Forelimb muscle (tissue), 1 donor: ENCODE results near the gene PIK3CD. TPM values are rescaled to one million over a fixed set of nuclear protein-coding genes. Genes with fewer than 3 reads are reported as not detected.

Experiments used
- DNase-seq: peaks from one replicate; pipeline ENCODE4 v3.0.0-alpha.2; 2013; ENCODE audit warnings: low read depth
- polyA plus RNA-seq: library from polyadenylated mRNA; unstranded; fragments of 120-200 nt; gene quantifications from one replicate; pipeline ENCODE4 v1.2.1, GENCODE V29; 2013; ENCODE audit not compliant: insufficient read length

Gene PIK3CD
- 1.9 TPM for polyA plus RNA-seq

DNA sequence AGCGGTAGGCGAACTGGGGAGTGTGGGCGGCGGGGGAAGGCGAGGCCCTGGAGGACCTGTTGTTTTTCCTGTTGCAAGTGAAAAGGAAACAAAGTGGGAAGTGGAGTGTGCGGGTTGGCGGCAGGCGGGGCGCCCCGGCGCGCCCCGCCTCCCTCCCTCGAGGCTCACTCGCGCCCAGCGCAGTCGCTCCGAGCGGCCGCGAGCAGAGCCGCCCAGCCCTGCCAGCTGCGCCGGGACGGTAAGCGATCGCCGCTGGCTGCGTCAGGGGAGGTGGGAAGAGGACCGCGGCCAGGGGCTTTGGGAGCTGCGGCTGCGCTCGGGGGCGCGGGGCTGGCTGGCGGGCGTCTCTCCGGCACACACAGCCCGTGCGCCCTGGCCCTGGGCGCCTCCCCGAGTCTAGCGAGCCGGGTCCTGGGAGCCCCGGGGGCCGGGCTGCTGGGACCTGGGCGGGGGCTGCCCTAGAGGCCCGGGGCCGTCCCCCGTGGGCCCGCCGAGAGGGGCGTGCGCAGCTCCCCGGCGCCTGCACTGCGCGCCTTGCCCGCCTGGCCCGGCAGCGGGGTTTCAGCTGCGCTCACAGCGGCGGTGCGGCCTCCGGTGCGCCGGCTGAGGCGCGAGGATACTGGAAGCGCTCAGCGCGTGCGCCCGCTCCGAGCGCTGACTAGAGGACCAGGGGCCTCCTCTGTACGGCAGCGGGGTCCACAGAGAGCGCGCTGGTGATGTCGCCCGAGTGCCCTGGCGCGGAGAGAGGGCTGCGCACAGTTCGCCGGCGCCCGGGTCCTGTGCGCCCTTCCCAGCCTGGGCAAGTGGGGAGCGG is at the start of gene PIK3CD:
PIK3CD (plus strand) TSS at position 167 of the 814 bp plus-strand sequence. CDS start 58,725 bp downstream, outside the sequence.
- no peak for DNase-seq

DNA sequence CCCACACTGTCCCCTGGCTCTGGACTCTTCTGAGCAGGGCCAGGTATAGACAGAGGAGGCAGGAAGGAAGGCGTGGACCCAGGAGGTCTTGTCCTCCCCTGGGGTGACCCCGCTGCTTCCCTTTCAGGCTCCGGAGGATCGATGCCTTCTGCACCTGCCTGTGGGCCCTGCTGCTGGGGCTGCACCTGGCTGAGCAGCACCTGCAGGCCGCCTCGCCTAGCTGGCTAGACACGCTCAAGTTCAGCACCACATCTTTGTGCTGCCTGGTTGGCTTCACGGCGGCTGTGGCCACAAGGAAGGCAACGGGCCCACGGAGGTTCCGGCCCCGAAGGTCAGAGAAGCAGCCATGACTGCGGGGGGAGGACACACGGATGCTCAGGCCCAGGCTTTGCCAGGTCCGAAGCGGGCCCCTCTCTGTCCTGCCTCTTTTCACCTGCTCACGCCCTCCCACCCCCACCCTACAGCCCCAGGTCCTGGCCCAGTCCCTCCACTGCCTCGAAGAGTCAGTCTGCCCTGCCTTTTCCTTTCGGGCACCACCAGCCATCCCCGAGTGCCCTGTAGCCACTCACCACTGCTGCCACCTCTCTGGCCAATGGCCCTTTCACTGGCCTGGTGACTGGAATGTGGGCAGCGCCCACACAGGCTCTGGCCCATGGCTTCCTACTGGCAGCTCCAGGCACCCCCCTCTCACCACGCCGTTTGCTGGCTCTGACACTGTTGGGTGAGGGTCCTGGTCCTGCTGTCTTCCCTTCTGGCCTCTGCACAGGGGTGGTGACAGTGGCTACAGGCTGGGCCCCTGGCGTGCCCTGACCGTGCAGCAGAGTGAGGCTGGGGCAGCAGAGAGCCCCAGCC is 49.4 kb upstream of the PIK3CD start:
- DNase-seq: no peak

DNA sequence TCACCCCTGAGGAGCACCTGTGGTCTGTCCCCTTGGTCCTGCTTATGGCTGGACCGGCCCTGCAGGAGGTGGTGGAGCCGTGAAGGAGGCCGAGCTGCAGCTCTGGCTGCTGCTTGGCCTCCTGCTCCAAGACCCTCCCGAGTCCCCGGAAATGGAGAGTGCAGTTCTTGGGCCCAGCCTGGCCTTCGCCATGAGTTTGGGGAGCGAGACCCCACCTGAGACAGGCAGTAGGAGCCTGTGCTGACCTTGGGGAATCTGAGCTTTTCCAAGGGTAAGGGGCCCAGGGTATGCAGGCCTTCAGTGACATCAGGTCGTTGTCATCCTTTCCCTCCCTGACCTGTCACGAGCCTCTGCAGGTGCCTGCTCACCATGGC is 48.8 kb upstream of the PIK3CD start:
- DNase-seq: no peak

DNA sequence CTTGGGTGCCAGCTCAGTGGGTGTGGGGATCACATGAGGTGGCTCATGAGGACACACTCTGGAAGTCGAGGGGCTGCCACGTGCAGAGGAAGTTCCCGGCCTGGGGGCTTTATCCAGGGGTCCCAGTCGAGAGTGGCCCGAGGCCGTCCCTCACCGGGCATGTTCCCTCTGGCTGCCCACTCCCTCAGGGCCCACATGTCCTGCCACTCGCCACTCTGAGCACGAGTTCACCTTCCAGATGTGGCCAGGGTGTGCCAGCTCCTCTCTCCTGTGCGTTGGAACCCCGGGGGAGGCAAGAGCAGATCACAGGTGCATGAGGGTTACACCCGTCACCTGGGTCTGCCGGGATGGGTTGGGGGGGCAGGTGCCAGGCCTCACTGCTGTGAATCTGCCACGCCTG is 48.2 kb upstream of the PIK3CD start:
- DNase-seq: no peak

DNA sequence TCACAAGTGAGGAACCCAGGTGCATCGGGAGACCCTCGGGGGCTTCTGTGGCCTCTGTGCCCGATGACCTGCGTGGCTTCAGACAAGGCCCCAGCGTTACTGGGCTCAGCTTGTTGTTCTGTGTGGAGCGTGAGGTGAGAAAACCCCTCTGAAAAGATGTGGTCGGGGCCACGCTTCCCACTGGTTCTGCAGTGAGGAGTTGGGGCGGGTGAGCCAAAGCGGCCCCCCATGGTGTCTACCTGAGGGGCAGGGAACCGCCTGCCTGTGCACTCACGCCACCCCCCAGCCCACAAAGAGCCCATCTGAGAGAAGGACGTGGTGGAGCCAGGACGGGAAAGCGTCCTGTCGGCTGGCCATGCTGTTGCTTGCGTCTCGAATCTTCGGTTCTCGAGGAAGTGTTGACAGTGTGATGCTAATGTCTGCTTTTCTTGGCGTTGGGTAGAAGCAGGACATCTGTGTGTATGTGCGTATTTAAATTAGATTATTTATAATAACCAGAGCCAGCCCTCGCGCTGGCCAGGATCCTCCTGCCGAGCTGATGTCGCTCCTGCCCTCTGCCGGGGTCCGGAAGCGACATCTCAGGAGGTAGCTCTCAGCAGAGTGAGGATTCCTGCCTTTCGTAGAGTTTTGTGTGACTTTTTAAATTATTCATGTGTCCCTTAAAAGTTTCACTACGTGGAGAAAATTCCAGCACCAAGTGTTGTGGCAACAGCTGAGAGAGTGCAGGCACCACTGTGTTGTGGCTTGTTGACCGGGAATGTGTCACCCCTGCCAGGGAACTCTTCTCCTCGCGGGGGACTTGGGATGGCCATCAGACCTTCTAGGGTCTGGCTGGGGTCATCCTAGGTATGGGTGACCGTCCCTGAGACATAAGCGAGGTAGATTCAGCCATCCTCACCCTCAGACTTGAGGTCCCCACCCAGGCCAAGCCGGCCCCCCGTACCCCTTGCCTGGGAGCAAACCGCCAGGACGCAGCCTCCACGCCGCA is 47.5 kb upstream of the PIK3CD start:
- DNase-seq: no peak

DNA sequence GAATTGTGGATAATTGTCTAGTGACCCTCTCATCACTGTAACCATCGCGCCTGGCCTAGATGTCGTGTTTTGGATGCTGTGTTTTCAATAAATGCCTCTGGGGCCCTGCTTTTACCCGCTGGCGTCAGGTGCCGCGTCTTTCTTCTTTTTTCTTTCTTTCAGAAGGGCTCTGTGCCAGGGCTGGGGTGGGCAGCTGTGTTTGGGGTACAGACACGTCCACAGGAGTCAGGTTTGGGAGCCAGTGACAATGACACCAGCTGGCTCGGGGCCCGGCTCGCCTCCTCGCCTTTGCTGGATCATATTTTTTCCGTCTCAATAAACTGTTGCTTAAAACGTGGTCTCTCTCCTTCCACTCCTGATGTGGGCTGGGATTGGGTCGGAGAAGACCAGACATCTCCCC is 46.7 kb upstream of the PIK3CD start:
- no peak for DNase-seq

DNA sequence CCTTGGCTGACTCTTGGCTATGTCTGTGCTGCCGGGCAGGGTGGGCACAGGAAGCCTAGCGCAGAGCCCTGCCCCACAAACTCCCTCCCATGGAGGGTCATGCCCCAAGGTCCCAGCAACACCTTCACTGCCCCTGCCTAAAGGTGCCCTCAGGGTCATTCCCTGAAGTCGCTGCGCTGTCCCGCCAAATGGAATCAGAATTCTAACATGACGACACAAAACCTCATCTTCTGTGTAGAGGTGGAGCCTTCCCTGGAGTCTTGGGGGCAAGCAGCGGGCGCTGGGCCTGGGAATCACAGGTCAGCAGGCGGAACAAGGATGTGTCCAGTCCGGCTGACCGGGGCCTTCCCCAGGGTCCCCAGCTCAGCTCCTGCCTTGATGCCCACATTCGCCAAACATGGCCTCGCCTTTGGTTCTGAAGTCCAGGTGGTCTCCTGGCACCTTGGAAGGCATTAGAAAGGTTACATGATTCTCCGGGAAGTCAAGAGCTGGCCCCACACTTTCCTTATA is 45.5 kb upstream of the PIK3CD start:
- no peak for DNase-seq

DNA sequence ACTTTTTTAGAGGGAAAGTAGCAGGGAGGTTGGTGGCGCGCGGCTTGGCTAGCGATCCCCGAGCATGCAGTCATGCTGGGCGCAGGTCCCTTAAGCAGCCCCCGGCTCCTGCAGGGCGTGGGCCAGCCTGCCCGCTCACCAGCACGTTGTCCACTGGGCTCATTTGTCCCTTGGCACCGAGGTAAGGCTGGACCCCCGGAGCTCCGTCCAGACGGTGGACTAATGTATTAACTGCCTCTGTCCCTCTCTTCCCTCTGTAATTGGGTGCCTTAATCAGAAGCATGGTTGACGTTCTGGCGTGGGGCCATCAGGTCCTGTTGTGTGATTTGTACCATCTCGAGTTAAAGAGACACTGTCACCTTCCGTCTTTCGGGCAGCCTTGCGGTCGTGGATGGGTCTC is 45.1 kb upstream of the PIK3CD start:
- no peak for DNase-seq

DNA sequence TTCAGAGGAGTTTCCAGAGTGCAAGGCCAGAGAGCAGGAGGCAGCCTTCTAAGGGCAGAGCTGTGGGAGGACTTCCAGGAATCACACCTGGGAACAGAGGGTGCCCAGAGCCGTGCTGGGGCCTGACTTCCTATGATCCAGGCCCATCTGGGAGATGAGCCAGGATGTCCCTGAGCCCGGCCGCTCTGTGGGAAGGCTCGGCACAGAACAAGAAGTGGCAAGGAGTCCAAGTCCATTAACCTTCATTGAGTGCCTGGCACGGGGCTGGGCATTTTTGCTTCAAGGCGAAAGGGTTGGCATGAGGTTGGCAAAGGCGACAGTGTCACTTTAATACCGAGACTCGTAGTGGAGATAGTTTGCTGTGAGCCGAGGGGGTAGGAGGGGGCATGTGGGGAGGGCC is 44.6 kb upstream of the PIK3CD start:
- DNase-seq: no peak

DNA sequence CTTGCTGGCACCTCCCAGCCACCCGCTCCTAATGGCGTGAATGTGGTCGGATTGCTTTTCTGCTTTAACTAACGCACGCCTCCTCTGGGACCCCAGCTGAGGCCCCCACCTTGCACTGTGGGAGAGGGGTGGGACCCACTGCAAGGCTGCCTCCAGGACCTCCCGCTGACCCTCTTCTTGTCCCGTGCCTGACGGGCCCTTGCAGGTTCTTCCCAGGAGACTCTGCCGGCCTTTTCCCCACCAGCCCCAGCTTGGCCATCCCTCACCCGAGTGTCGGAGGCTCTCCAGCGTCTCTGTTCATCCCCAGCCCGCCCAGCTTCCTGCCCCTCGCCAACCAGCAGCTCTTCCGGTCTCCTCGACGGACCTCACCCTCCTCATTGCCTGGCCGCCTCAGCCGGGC is 44.2 kb upstream of the PIK3CD start:
- no peak for DNase-seq

DNA sequence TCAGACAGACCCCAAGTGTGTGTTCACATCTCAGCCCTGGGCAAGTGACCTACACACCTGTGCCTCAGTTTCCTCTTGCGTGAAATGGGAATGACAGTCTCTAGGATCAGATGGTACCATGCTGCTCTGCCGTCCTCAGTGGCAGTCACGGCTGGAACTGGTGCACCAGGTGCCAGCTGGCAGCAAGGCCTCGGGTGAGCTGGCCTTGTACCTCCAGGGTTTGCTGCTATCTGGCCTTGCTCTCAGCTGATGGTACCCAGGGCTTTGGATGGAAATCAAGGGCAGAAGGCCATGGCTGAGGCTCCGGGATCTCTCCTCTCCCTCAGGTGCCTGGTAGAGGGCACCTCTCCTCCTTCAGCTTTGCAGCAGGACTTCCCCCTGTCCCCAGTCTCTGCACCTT is 41.5 kb upstream of the PIK3CD start:
- DNase-seq: no peak

DNA sequence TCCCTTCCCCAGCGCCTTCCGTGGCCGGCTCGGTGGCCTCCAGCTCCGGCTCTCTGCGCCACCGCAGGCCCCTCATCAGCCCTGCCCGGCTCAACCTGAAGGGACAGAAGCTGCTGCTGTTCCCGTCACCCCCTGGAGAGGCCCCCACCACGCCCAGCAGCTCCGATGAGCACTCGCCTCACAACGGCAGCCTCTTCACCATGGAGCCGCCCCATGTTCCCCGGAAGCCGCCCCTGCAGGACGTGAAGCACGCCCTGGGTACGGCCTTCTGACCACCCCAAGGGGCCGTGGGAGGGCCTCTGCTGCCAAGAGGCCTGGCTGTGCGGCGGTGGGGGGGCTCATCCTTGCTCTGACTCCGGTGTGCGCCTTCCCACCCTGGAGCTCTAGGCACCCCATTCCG is 41.0 kb upstream of the PIK3CD start:
- no peak for DNase-seq

DNA sequence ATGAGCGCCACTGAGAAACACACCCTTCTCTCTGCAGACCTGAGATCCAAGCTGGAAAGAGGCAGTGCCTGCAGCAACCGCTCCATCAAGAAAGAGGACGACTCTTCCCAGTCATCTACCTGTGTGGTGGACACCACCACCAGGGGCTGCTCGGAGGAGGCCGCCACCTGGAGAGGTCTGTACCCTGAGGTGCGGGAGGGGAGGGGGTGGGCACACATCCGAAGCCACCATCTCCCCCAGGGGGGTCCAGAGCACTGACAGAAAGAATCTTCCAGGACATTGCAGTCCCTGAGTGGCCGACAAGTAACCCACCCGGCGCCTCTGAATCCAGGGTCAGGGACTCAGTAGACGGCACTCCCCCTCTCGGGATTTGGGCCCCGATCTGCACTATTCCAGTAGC is 39.8 kb upstream of the PIK3CD start:
- DNase-seq: no peak

DNA sequence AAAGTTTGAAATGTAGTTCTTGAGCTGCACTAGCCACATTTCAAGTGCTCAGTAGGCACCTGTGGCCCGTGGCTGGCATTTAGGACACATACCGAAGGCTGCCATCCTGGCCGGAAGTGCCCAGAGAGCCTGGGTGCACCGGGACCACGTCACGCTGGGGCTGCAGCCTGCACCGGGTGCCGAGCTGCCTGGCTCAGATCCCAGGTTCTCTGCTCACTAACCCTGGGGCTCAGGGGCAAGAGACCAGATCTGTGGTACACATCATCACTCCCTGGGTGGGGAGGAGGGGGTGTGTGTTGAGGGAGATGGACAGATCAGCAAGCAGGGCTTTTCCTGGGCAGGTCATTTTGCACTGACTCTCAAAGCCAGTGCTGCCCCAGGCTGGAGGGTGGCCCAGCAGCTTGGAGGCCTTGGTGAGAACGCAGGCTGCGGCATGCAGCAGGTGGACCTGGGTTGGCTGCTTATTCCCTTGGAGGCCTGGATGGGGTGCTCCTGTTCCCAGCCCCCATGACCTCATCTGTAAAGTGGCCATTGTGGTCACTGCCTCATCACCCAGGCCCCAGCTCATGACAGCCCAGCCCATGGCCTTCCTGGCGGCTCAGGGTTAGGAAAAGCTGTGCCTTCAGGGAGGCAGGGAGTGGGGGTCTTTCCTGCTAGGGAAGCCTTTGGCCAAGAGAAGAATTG is 39.2 kb upstream of the PIK3CD start:
- DNase-seq: no peak

DNA sequence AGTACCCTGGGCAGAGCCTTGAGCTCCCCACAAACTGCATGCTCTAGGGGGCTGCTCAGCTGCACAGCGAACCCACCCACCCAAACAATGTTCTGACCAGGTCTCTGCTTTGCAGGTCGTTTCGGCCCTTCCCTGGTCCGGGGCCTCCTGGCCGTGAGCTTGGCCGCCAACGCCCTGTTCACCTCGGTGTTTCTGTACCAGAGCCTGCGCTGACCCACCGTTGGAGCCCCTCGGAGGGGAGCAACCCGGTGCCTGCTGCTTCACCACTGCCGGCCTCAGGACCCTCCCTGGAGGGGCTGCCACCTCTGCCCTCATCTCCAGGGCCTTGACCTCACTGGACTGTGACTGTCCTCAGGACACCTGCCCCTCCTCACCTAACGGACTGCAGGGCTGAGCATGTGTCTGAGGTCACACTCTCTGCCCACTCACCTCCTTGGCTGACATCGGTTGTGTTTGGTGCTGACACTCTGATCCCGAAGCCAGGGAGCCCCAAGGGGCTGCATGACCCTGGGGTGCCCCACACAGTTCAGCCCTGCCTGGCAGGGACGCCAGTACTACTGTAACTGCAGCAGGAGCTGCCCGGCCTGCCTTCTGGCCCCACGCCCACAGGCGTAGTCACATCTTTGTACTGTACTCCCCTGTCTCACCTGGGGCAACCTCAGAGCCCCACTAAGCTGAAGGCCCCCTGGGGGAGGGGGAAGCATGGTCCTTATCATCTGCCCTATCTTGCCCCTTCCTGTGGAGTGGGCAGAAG is 38.5 kb upstream of the PIK3CD start:
- no peak for DNase-seq

DNA sequence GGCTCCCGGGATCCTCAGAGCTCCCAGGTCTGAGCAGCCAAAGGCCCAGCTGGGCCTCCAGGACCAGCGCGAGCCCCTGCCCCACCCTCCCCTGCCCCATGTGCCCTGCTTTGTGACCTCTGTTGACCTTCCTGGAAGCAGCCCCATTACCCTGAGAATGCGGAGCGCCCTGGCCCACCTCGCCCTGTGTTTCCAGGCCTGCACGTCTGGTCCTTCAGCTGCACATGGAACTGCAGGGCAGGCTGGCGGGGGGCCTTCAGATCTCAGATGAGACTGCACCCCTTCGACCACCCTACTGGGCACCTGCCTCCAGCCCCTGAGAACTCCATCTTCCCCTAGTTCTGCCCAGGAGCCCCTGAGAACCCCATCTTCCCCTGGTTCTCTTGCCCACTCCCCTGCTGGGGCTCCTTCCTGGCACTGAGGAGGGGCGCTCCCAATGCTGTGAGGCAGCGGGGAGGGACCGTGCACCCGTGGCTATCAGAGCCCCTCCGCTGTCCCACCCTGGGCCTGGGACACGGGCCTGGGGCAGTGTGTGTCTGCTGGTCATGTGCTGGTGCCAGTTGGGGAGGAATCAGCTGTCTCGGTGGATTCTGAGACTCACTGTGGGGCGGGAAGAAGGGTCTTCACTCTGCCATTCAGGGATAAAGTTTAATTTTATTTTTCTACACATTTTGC is 37.8 kb upstream of the PIK3CD start:
- no peak for DNase-seq

DNA sequence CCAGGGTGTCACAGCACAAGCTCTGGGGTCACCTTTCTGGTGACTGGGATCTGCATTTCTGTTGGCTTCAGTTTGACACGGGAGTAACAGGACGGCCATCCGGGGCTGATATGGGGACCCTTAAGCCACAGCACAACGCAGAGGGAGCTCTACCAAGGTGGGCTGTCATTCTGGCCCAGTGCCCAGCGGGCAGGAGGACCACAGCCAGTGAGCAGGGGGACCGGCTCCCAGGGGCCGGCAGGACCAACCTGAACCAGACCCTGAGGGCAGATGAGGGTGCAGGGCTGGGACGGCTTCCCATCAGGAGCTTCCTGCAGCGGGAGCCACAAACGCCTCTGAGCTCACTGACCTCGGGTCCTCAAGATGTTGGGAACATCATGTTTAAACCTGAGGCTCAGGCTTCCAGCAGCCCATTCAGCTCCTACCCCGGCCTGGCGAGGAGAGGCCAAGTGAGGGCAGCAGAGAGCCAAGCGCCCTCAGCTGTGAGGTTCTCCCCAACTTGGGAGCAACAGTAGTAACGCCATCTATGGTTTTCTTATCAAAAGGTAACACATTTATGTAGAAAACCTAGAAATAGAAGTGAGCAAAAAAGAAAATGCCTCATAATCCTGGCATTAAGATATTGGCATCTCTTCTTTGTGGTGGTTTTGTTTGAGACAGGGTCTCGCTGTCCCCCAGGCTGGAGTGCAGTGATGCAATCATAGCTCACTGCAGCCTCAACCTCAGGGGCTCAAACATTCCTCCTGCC is 36.0 kb upstream of the PIK3CD start:
- no peak for DNase-seq

DNA sequence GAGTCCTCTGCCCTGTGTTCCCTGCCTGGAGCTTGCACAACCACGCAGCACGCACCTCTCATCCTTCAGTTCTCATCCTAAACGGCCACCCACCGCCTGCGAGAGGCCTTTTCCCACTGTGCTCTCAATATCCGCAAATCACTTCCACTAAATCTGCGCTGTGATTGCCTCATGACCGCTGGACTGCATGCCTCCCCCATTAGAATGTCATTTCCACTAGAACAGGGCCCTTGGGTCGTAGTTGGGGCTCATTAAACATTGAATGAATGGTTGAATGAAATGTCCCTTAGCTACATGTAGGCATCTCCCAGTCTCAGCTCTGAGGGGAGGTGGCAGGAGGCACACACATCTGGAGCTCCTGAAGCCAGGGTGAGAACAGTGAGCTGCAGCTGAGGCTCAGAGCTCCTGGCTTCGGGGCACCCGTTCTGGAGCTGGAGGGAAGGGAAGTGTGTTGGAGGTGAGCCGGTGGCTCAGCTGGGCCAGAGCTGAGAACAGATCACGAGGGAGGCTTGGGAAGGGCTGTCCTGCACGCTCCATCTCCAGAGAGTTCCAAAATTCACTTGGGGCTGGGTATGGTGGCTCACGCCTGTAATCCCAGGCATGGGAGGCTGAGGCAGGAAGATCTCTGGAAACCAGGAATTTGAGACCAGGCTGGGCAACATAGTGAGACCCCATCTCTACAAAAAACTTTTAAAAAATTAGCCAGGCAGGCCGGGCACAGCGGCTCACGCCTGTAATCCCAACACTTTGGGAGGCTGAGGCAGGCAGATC is 32.4 kb upstream of the PIK3CD start:
- DNase-seq: no peak
